Activated naive CD8-positive, alpha-beta T cell treated with anti-CD3 and anti-CD28 coated beads, Interleukin-2, amount 10 ng/mL, durations not matched to agents 7 days and 5 days (primary cell): Measurements from ENCODE around the gene UBE2M. TPM values are rescaled to one million over a fixed set of nuclear protein-coding genes. Genes with fewer than 3 reads are reported as not detected.
"Not testable (repeated sequence)": the region's sequence is repeated elsewhere in the genome, so short reads cannot be mapped to it uniquely, and the experiment has no call there.

Experiments used
- ATAC-seq: fragments of 150-1000 bp; cut with Tn5 transposase; one replicate; pipeline ENCODE4 v1.10.0; 2021; ENCODE audit warnings: low read depth, moderate library complexity
- POLR2A ChIA-PET: fragments of 350-600 bp; sonication (Branson Sonifier 250); formaldehyde crosslinking; loops from one replicate; lab custom pipeline; 2021; ENCODE audit warnings: antibody characterized with exemption; lab: Charles Lee
- DNase-seq: peaks from one replicate; pipeline ENCODE4 v3.0.0; 2021
- H3K27ac Mint-ChIP-seq: one replicate; pipeline ENCODE4 v1.8.0; 2022; ENCODE audit warnings: mild to moderate bottlenecking, mixed read lengths
- H3K27me3 Mint-ChIP-seq: one replicate; pipeline ENCODE4 v1.8.0; 2022; ENCODE audit warnings: mild to moderate bottlenecking, moderate library complexity, mixed read lengths
- H3K36me3 Mint-ChIP-seq: one replicate; pipeline ENCODE4 v1.8.0; 2021; ENCODE audit warnings: mild to moderate bottlenecking, mixed read lengths
- H3K4me1 Mint-ChIP-seq: one replicate; pipeline ENCODE4 v1.8.0; 2021; ENCODE audit warnings: mixed read lengths
- H3K4me3 Mint-ChIP-seq: one replicate; pipeline ENCODE4 v1.8.0; 2022; ENCODE audit warnings: mild to moderate bottlenecking, moderate library complexity, mixed read lengths
- H3K9me3 Mint-ChIP-seq: one replicate; pipeline ENCODE4 v1.8.0; 2021; ENCODE audit warnings: mixed read lengths
- total RNA-seq, 2 experiments: library from RNA; stranded (reverse); gene quantifications; one replicate each; pipeline ENCODE4 v1.2.3, GENCODE V29; 2021

Gene UBE2M
- total RNA-seq, 2 experiments from 2014 or later, result 79.5 to 81.2 TPM

GRCh38 chr19:58516964-58517833, 41.2 kb downstream of the UBE2M start:
- DNase-seq (no peak), ATAC-seq (no peak)
- POLR2A ChIA-PET, result interaction anchor here (1.5 to 4.3 kb wide), 3 partner anchors 37 to 63 kb away, joined by 10 to 63 read pairs (median 37); partner anchors contain the start of gene CHMP2A
- peaks cover 20% of the 10 kb centered on the region for H3K36me3 Mint-ChIP-seq
- no peaks in the 10 kb centered on the region for H3K27me3 Mint-ChIP-seq
- peaks cover 38% of the 10 kb centered on the region for H3K4me1 Mint-ChIP-seq
- H3K27ac Mint-ChIP-seq, result peak overlapping the region; percentile 16
- no peaks in the 10 kb centered on the region for H3K9me3 Mint-ChIP-seq
- H3K4me3 Mint-ChIP-seq, result peak overlapping the region; percentile 25

GRCh38 chr19:58516246-58516836, 42.1 kb downstream of the UBE2M start:
- Mint-ChIP-seq H3K9me3 (no peaks in the 10 kb centered on the region), H3K36me3 (peaks cover 20% of the 10 kb centered on the region), H3K27me3 (no peaks in the 10 kb centered on the region), H3K4me1 (peaks cover 38% of the 10 kb centered on the region), H3K4me3 (peak overlapping the region; percentile 90), H3K27ac (peak overlapping the region; percentile 78)
- ATAC-seq (no peak), DNase-seq (no peak)
- POLR2A ChIA-PET, result no interaction called here

DNA sequence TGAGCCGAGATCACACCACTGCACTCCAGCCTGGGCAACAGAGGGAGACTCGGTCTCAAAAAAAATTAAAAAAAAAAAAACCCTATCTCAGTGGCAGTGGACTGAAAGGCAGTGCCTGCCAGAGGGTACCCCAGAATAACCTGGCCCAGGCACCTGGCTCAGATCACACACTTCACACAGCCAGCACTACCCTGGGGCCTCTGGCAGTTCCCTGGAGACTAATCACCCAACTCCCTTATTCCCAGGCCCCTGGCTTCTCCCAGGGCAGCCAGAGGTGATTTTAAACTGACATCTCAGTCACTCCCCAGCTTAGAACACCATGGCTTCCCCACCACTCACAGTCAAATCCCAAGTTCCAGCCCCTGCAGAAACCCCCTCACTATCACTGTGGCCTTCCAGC, 43.2 kb downstream of the UBE2M start:
- no peak for DNase-seq
- no peak for ATAC-seq
- H3K36me3 Mint-ChIP-seq, result peaks cover 20% of the 10 kb centered on the region
- peak overlapping the region; percentile 90 for H3K4me3 Mint-ChIP-seq
- H3K9me3 Mint-ChIP-seq, result no peaks in the 10 kb centered on the region
- POLR2A ChIA-PET, result interaction anchor here (1.2 to 1.8 kb wide), 2 partner anchors 29 to 332 kb away, joined by 4 to 9 read pairs; partner anchors contain the start of genes TRIM28 and ZNF274
- peaks cover 34% of the 10 kb centered on the region for H3K4me1 Mint-ChIP-seq
- no peaks in the 10 kb centered on the region for H3K27me3 Mint-ChIP-seq
- peak overlapping the region; percentile 78 for H3K27ac Mint-ChIP-seq

- Mint-ChIP-seq H3K27ac (peak overlapping the region; percentile 93), H3K9me3 (no peaks in the 10 kb centered on the region), H3K4me3 (peak overlapping the region; percentile 90), H3K4me1 (peaks cover 29% of the 10 kb centered on the region), H3K27me3 (no peaks in the 10 kb centered on the region), H3K36me3 (peaks cover 19% of the 10 kb centered on the region)
- DNase-seq (no peak), ATAC-seq (no peak)
- POLR2A ChIA-PET, result interaction anchor here (0.8 to 1.8 kb wide), 12 partner anchors 13 to 332 kb away, joined by 3 to 25 read pairs (median 4); partner anchors contain the start of genes CHMP2A, TRIM28, ZNF274 and ZSCAN22
Measured at GRCh38 chr19:58514564-58515022, 43.8 kb downstream of the UBE2M start.

- Mint-ChIP-seq H3K27ac (peak overlapping the region; percentile 93), H3K4me3 (peak overlapping the region; percentile 90), H3K27me3 (no peaks in the 10 kb centered on the region), H3K9me3 (no peaks in the 10 kb centered on the region), H3K36me3 (peaks cover 15% of the 10 kb centered on the region), H3K4me1 (peaks cover 27% of the 10 kb centered on the region)
- ATAC-seq (peak; percentile 90), DNase-seq (peak; percentile 99)
- POLR2A ChIA-PET, result interaction anchor here (0.6 to 1.8 kb wide), 18 partner anchors 9 to 331 kb away, joined by 3 to 25 read pairs (median 4); partner anchors contain the start of genes CHMP2A, TRIM28, UBE2M and ZNF274
Measured at GRCh38 chr19:58513694-58514563, 44.5 kb downstream of the UBE2M start.

DNA sequence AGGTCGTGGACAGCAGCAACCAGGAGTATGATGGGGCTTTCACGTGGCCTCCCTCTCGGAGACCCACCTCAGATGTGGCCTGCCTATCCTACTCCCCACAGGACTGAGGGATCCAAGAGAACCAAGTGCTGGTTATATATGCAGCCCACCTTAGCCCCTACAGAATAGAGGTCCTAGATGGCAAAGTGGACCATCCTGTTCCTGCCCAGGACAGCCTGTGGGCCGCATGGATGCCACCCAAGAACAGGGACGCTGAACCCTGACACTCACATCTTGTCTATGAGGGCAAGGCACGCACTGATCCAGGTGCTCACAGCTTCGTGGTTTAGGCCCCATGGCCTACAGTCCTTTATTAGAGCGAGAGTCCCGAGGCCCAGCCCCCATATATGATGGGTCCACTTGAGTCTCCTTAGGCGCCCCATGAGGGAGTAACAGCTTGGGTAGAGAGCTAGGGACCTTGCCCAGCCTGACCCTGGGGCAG, 45.2 kb downstream of the UBE2M start:
- no peak for ATAC-seq

DNA sequence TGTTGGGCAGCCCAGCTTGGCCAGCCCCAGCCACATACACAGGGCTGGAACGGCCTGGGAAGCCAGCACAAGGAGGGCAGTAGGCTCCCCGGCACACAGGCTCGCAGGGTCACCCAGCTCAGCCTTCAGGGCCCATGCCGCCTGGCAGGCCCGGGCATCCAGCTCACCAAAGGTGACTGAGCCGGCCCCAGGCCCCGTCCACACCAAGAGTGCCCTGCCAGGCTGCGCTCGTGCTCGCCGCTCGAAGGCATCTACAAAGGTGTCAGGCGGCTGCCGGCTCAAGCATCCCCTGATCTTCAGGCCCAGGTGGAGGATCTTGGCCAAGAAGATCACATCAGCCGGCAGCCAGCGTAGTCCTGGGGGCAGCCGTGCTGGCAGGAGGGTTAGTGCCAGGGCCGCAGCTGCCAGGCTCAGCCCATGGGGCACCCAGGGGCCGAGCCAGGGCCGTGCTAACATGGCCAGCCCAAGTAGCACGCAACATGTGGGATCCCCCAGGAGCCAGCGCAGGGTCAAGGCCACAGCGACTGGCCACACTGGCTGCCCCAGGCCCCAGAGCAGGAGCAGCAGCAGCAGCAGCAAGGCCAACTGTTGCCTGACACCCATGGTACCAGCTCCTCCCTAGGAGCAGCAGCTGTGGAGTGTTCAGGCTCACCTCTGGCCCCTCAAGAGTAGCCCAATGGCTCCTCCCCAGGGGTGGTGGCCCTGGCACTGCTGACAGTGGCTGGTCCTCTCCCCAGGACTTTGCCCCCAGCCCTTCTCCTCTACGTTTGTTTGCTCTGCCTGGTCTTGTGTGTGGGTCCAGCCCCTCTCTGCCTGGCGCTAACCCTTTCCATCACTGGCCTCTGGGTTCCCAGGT, 46.8 kb downstream of the UBE2M start, which contains the start of gene SLC27A5:
Gene SLC27A5 (minus strand): TSS at position 640 of the 856 bp plus-strand sequence. CDS start 37 bp downstream, at position 603.
- peak within 1 kb of the TSS; percentile 62 for H3K27ac Mint-ChIP-seq
- H3K36me3 Mint-ChIP-seq, result peaks cover 15% of the 10 kb centered on the region
- peaks cover 7% of the 10 kb centered on the region for H3K9me3 Mint-ChIP-seq
- POLR2A ChIA-PET, result no interaction called here
- ATAC-seq, result no peak
- DNase-seq, result peak; percentile 31
- no peak within 1 kb of the TSS for H3K4me3 Mint-ChIP-seq
- no peaks in the 10 kb centered on the region for H3K27me3 Mint-ChIP-seq
- H3K4me1 Mint-ChIP-seq, result peaks cover 17% of the 10 kb centered on the region

More for the DNA sequence above, 45.2 kb downstream of the UBE2M start:
- H3K4me3 Mint-ChIP-seq, result peak overlapping the region; percentile 90
- POLR2A ChIA-PET, result interaction anchor here (0.6 to 1.8 kb wide), 16 partner anchors 8 to 330 kb away, joined by 3 to 25 read pairs (median 4); partner anchors contain the start of genes CHMP2A, TRIM28, UBE2M and ZNF274
- H3K27me3 Mint-ChIP-seq, result no peaks in the 10 kb centered on the region
- H3K4me1 Mint-ChIP-seq, result peaks cover 23% of the 10 kb centered on the region
- no peaks in the 10 kb centered on the region for H3K9me3 Mint-ChIP-seq
- peak overlapping the region; percentile 93 for H3K27ac Mint-ChIP-seq
- H3K36me3 Mint-ChIP-seq, result peaks cover 13% of the 10 kb centered on the region
- DNase-seq, result no peak

DNA sequence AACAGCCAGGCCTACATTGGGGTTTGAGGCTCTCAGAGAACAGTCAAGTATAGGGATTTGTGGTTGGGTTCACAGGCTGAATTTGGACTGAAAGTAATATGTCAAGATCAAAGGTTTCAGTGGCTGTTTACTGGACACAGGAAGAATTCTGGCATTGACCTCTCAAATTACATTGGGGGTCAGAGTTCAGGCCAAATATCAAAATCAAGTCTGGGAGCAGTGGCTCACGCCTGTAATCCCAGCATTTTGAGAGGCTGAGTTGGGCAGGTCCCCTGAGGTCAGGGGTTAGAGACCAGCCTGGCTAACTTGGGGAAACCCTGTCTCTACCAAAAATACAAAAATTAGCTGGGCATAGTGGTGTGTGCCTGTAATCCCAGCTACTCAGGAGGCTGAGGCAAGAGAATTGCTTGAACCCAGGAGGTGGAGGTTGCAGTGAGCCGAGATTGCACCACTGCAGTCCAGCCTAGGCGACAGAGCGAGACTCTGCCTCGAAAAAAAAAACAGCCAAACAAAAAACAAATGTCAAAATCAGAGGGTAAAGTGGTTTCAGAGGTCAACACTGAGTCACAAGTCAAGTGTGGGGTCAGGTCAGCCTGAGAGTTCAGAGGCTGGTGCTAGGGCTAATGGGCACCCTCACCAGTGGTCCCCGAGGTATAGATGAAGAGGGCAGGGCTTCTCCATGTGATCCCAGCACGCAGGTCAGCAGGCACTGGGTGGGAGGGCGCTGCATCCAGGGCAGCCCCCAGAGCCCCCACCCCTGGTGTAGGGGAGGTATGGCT, 48.1 kb downstream of the UBE2M start:
- Mint-ChIP-seq H3K9me3 (peaks cover 7% of the 10 kb centered on the region), H3K4me3 (no peak overlapping the region), H3K27me3 (no peaks in the 10 kb centered on the region), H3K36me3 (peaks cover 9% of the 10 kb centered on the region), H3K4me1 (peaks cover 8% of the 10 kb centered on the region), H3K27ac (no peak overlapping the region)
- ATAC-seq, result no peak
- POLR2A ChIA-PET, result no interaction called here
- DNase-seq, result no peak

- H3K4me3 Mint-ChIP-seq, result no peak overlapping the region
- ATAC-seq (no peak), DNase-seq (no peak)
- H3K27me3 Mint-ChIP-seq, result no peaks in the 10 kb centered on the region
- no peak overlapping the region for H3K27ac Mint-ChIP-seq
- peaks cover 7% of the 10 kb centered on the region for H3K36me3 Mint-ChIP-seq
- H3K4me1 Mint-ChIP-seq, result peaks cover 3% of the 10 kb centered on the region
- POLR2A ChIA-PET, result no interaction called here
- peaks cover 7% of the 10 kb centered on the region for H3K9me3 Mint-ChIP-seq
Measured at GRCh38 chr19:58509731-58510083, 48.7 kb downstream of the UBE2M start.

- not testable (repeated sequence) for H3K4me1 Mint-ChIP-seq, DNase-seq, H3K27ac Mint-ChIP-seq, H3K4me3 Mint-ChIP-seq, H3K36me3 Mint-ChIP-seq, H3K27me3 Mint-ChIP-seq, H3K9me3 Mint-ChIP-seq, ATAC-seq
- POLR2A ChIA-PET, result interaction anchor here (1.4 kb wide), 1 partner anchor 12 kb away, joined by 6 read pairs; the partner anchor contains the start of gene ZBTB45
Measured at GRCh38 chr19:58507602-58508223, 50.7 kb downstream of the UBE2M start.
